SIG-M5 treated with dmso at 0.1 percent for 504 hours (cell line): ENCODE results near the gene MAN1C1.

Source experiments
- DNase-seq: peaks from one replicate; lab custom pipeline; 2025; ENCODE audit not compliant: unreplicated experiment; lab: John Stamatoyannopoulos, UW

Gene MAN1C1

DNA sequence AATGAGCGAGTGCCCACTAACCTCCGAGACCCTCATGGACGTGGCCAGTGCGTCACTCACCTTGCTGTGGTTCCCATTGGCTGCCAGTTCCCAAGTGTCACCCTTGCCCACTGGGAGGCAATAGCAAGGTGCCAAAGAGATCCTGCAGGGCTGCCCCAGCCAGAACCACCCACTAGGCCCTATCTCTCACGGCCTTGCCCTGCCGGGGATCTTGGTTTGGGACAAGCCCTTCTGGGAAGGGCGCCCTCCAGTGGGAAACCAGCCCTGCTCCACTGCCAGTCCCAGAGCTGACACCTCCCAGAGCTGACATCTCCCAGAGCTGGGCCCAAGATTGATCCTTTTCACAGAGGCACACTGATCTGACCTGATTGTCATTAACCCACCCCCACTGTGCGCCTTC lies 181.3 kb downstream of the MAN1C1 start:
- peak; percentile 26 for DNase-seq

DNA sequence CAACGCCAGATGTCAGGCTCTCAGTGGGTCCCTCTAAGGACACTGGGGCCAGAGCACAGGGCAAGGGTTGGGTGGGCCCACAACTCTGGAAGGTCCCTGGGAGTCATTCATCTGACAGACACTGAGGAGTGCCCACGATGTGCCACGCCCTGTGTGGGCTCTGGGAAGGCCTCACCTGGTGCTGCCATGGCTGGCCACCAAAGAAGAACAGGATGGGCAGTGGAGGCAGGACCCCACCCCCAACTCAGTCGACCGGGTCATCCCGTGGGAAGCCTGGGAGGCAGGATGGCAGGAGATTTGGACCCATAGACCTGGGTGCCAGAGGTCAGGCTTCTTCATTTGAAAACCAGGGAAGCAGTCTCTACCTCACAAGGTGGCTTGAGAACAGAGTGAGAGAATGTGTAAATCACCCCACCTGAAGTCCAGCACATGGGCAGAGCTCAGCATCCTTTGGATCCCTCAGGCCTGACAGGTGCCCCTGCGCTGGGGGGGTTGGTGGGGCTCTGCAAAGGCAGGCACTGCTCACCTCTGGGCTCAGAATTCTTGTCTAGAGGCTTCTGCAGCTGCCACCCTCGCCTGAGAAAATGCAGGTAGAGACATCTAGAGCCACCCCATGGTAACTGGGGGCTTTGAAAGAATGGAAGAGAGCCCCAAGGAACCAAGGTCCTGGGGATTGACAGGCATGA lies 182.2 kb downstream of the MAN1C1 start:
- no peak for DNase-seq

GRCh38 chr1:25799352-25799934 lies 182.9 kb downstream of the MAN1C1 start:
- no peak for DNase-seq

DNA sequence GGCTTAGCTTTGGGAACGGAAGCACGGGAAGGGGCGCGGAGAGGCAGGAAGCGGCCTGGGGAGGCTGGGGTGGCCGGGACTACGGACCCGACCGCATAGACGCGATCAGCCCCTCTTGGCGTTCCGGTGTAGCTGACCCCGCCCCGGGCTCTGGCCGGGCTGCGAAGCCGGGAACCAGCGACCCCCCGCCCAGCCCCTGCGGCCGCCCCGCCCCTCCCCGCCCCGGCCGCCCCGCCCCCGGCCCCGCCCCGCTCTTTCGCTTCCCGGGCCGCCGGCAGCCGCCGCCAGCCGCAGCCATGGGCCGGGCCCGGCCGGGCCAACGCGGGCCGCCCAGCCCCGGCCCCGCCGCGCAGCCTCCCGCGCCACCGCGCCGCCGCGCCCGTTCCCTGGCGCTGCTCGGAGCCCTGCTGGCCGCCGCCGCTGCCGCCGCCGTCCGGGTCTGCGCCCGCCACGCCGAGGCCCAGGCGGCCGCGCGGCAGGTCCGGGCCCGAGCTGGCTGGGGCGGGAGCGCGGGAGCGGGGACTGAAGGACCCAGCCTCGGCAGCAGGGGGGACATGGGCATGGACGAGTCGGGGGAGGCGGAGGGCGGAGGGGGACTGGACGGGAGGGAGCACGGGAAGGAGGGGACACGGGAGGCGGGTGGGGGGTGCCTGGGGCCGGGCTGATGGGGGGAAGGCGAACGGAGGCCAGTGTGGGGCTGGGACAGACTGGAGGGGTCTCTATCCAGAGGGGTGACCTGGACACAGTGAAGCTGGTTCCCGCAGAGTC lies 183.5 kb downstream of the MAN1C1 start, which contains the start of gene SELENON:
Gene SELENON, plus strand, starts transcription at position 259 of the 768 bp plus-strand sequence. Its CDS starts 38 bp downstream, at position 297.
- DNase-seq, result no peak

- DNase-seq, result no peak
Measured at GRCh38 chr1:25800703-25801377, 184.2 kb downstream of the MAN1C1 start.

- peak; percentile 26 for DNase-seq
Measured at GRCh38 chr1:25802915-25803314, 186.3 kb downstream of the MAN1C1 start.

DNA sequence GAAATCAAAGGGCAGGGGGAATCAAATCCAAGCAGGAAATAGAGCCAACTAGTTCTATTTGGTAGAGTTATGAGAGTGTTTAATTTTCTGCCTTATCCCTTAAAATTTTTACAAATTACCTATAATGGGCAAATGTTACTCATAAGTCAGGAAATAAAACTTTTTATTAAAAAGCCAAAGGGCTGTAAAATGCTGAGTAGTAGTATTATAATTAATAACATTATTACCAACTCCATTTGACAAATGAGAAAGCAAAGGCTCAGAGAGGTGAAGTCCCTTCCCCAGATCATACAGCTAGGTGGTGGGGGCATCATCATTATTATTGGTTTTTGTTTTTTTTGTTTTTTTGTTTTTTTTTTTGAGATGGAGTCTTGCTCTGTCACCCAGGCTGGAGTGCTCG lies 186.8 kb downstream of the MAN1C1 start:
- DNase-seq, result no peak

GRCh38 chr1:25804244-25804963 lies 187.8 kb downstream of the MAN1C1 start:
- DNase-seq, result no peak

DNA sequence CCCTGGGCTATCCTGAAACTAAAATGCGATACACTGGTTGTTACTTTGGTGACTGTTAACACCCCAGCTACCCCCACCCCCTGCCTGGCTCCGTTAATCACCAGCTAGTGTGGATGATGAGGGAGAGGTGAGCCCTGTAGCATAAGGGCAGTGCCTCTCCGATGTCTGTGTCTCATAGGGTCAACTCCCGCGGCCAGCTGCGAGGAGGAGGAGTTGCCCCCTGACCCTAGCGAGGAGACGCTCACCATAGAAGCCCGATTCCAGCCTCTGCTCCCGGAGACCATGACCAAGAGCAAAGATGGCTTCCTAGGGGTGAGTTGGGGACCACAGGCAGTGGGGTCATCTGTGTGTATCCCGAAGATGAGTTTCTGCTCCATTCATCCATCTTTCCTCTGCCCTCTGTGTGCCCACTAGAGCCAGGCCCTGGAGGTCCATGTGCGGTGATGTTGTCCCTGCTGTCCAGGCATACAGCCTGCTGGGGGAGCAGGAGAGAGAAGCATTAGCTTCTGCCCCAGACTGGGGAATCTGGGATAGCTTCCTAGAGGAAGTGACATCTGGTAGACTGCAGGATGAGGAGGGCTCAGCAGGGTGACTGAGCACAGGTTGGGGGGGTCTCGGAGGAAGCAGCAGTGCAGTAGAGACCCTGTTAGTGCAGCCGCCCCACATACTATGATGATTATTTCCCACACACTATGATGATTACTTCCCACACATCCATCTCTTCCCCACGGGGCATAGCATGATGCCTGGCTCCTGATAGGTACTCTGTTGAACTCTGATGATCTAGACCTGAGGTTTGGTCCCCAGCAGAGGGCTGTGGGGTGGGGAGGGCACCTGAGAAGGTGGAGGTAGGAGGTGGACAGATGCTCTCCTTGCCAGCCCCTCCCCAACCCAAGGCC lies 188.6 kb downstream of the MAN1C1 start:
- no peak for DNase-seq

DNA sequence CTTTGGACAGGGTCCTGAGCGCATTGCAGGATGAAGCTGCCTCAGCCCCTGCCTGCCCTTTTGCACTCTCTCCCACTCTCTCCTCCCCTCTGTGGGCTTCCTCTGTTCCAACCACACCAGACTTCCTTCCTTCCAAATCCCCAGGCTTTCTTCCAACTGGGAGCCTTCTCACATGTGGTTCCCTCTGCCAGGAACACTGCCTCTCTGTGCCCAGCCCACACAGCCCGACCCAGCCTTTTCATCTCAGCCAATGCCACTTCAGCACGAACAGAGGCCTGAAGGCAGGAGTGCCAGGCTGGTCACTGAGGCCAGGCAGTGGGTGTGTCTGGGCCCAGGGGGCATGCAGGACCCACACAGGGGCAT lies 189.3 kb downstream of the MAN1C1 start:
- no peak for DNase-seq

DNA sequence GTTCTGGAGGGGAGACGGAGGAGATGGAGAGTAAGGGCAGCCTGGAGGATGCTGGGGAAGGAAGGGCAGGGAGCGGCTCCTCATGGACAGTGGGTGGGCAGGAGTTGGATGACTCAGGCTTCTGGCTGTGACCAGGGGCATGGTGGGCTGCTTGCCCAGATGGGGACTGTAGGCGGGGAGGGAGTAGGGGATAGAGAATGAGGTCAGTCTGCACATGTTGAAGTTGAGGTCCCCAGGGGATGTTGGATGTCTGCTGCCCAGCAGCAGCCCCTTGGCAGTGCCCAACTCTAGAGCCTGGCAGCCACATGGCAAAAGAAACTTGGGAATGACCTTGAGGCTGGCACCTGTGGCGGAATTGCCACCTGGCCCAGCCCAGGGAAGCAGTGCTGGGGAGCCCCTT lies 189.8 kb downstream of the MAN1C1 start:
- DNase-seq, result no peak

- DNase-seq, result no peak
Measured at GRCh38 chr1:25807480-25808390, 191.1 kb downstream of the MAN1C1 start.

DNA sequence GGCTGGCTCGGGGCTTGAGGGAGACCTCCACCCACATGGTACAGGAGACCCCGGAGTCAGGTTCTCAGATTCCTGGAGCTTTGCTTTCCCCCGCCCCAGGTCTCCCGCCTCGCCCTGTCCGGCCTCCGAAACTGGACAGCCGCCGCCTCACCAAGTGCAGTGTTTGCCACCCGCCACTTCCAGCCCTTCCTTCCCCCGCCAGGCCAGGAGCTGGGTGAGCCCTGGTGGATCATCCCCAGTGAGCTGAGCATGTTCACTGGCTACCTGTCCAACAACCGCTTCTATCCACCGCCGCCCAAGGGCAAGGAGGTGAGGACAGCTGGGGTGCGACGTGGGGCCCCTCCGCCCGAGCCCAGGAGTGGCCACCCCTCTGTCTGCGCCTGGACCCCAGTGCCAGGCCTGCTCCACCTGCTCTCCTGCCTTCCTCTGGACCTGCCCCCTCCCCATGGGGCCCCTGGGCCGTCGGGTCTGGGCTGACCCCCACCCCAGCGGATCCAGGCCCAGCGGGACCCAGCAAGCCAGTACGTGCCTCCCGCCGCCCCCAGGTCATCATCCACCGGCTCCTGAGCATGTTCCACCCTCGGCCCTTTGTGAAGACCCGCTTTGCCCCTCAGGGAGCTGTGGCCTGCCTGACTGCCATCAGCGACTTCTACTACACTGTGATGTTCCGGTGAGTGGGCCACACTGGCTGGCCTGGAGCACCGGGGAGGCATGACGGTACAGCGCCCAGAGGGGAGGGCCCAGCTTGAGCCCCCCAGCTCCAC lies 192.1 kb downstream of the MAN1C1 start:
- DNase-seq, result no peak

GRCh38 chr1:25809283-25809926 lies 192.8 kb downstream of the MAN1C1 start:
- peak; percentile 20 for DNase-seq

- no peak for DNase-seq
Measured at GRCh38 chr1:25809929-25810328, 193.3 kb downstream of the MAN1C1 start.

GRCh38 chr1:25810341-25811299 lies 194.0 kb downstream of the MAN1C1 start:
- peak; percentile 43 for DNase-seq
